H1 (cell line): ENCODE data around the gene ACKR2. TPM values are rescaled to one million over a fixed set of nuclear protein-coding genes. Genes with fewer than 3 reads are reported as not detected.

Experiments used
- CTCF ChIA-PET: fragments of 300-600 bp; sonication (Branson Sonifier 250); formaldehyde crosslinking; loops from one replicate; lab custom pipeline; 2021; ENCODE audit not compliant: partially characterized antibody; lab: Charles Lee
- POLR2A ChIA-PET: fragments of 300-600 bp; sonication (Branson Sonifier 250); formaldehyde crosslinking; loops from one replicate; lab custom pipeline; 2021; ENCODE audit warnings: inconsistent platforms; ENCODE audit not compliant: partially characterized antibody; lab: Charles Lee
- DNase-seq, 2 experiments: peaks; one replicate each; pipeline versions ENCODE4 v3.0.0 to v3.0.0-alpha.2; 2010 to 2022; ENCODE audit warnings: low spot score in 2 of 2, low read depth in 1 of 2, mixed read lengths in 1 of 2
- FAIRE-seq: peaks from 2 replicates; lab custom pipeline; 2011; peaks lifted over from hg19 to GRCh38; lab: Jason Lieb, UNC
- H2AFZ ChIP-seq: 2 replicates; pipeline ENCODE4 v1.8.1; 2012; ENCODE audit warnings: low read length, inconsistent platforms
- H2AK5ac ChIP-seq: 2 replicates; pipeline ENCODE4 v1.6.1; 2013; ENCODE audit warnings: low read depth, low read length
- H2BK120ac ChIP-seq: replicated peaks from 2 replicates; pipeline ENCODE3; 2013; ENCODE audit warnings: low read depth, low read length, inconsistent platforms
- H2BK12ac ChIP-seq: 2 replicates; pipeline ENCODE4 v1.6.1; 2013; ENCODE audit warnings: low read depth, low read length
- H2BK15ac ChIP-seq: 2 replicates; pipeline ENCODE4 v1.6.1; 2013; ENCODE audit warnings: low read length
- H2BK20ac ChIP-seq: 2 replicates; pipeline ENCODE4 v1.6.1; 2013; ENCODE audit warnings: low read length
- H2BK5ac ChIP-seq: 2 replicates; pipeline ENCODE4 v1.6.1; 2013; ENCODE audit warnings: low read depth, low read length
- H3K14ac ChIP-seq: 2 replicates; pipeline ENCODE4 v1.6.1; 2013; ENCODE audit warnings: inconsistent platforms; ENCODE audit not compliant: insufficient read length
- H3K18ac ChIP-seq: 2 replicates; pipeline ENCODE4 v1.6.1; 2013; ENCODE audit warnings: low read length; ENCODE audit errors: extremely low read depth
- H3K23ac ChIP-seq: 2 replicates; pipeline ENCODE4 v1.6.1; 2013; ENCODE audit warnings: inconsistent platforms; ENCODE audit not compliant: insufficient read length
- H3K23me2 ChIP-seq: 2 replicates; pipeline ENCODE4 v1.6.1; 2013; ENCODE audit warnings: low read depth, low read length
- H3K27ac ChIP-seq: 2 replicates; pipeline ENCODE4 v1.6.1; 2011; ENCODE audit warnings: low read depth, low read length, inconsistent platforms
- H3K27me3 ChIP-seq, 4 experiments: replicated peaks in 1 of 4; 1 replicate in 1 of 4; 2 replicates in 3 of 4; pipeline versions ENCODE4 v1.6.1 to v1.8.1; 2011 to 2013; ENCODE audit warnings: low read length in 3 of 4, mild to moderate bottlenecking in 3 of 4, inconsistent platforms in 2 of 4, mixed read lengths in 2 of 4, moderate library complexity in 1 of 4; ENCODE audit not compliant: control insufficient read depth in 3 of 4, insufficient read depth in 3 of 4; ENCODE audit errors: extremely low read depth in 1 of 4
- H3K36me3 ChIP-seq, 4 experiments: 2 replicates each; pipeline versions ENCODE4 v1.6.1 to v1.8.1; 2011 to 2013; ENCODE audit warnings: mild to moderate bottlenecking in 4 of 4, low read length in 3 of 4, moderate library complexity in 2 of 4, control low read depth in 1 of 4, inconsistent platforms in 1 of 4; ENCODE audit not compliant: insufficient read depth in 4 of 4, control insufficient read depth in 2 of 4
- H3K4ac ChIP-seq: replicated peaks from 2 replicates; pipeline ENCODE3; 2013; ENCODE audit warnings: low read length, low read depth, mixed read lengths, inconsistent platforms; ENCODE audit not compliant: insufficient read length
- H3K4me1 ChIP-seq, 4 experiments: replicated peaks in 1 of 4; 1 replicate in 1 of 4; 2 replicates in 3 of 4; pipeline versions ENCODE4 v1.6.1 to v1.8.1; 2011 to 2013; ENCODE audit warnings: low read length in 3 of 4, inconsistent platforms in 2 of 4, mixed read lengths in 1 of 4; ENCODE audit not compliant: insufficient read depth in 4 of 4, control insufficient read depth in 3 of 4
- H3K4me2 ChIP-seq, 2 experiments: 2 replicates each; pipeline versions ENCODE4 v1.6.1 to v1.8.1; 2011 to 2013; ENCODE audit warnings: low read depth in 2 of 2, low read length in 2 of 2, control low read depth in 1 of 2, inconsistent platforms in 1 of 2, mild to moderate bottlenecking in 1 of 2; ENCODE audit not compliant: insufficient read depth in 1 of 2
- H3K4me3 ChIP-seq, 4 experiments: fragments of 200-600, 300-600 bp in 1 of 4; sonication (generic), shearing (Covaris generic), sonication (Bioruptor Twin) in 1 of 4; 2 replicates each; pipeline versions ENCODE4 v1.5.1 to v1.8.1; 2011 to 2016; ENCODE audit warnings: low read length in 4 of 4, low read depth in 3 of 4, control low read depth in 2 of 4, inconsistent platforms in 2 of 4, mild to moderate bottlenecking in 2 of 4, mixed read lengths in 1 of 4, moderate library complexity in 1 of 4; ENCODE audit not compliant: insufficient read depth in 2 of 4; ENCODE audit errors: extremely low read depth in 1 of 4
- H3K56ac ChIP-seq: replicated peaks from 2 replicates; pipeline ENCODE3; 2013; ENCODE audit warnings: low read depth, mild to moderate bottlenecking, mixed read lengths, low read length, inconsistent platforms; ENCODE audit not compliant: insufficient read length
- H3K79me1 ChIP-seq: 2 replicates; pipeline ENCODE4 v1.6.1; 2013; ENCODE audit warnings: low read depth, low read length, control low read depth
- H3K79me2 ChIP-seq, 2 experiments: 2 replicates each; pipeline versions ENCODE4 v1.6.1 to v1.8.1; 2012 to 2013; ENCODE audit warnings: low read length in 2 of 2, mild to moderate bottlenecking in 2 of 2, inconsistent platforms in 1 of 2; ENCODE audit not compliant: insufficient read depth in 2 of 2, control insufficient read depth in 1 of 2
- H3K9ac ChIP-seq, 4 experiments: replicated peaks in 1 of 4; 1 replicate in 1 of 4; 2 replicates in 3 of 4; pipeline versions ENCODE4 v1.6.1 to v1.8.1; 2011 to 2013; ENCODE audit warnings: low read depth in 3 of 4, low read length in 3 of 4, control low read depth in 2 of 4, mild to moderate bottlenecking in 2 of 4, moderate library complexity in 2 of 4, inconsistent platforms in 1 of 4; ENCODE audit errors: extremely low read depth in 1 of 4
- H3K9me3 ChIP-seq, 2 experiments: 2 replicates each; pipeline versions ENCODE4 v1.6.1 to v1.8.1; 2012 to 2013; ENCODE audit warnings: mild to moderate bottlenecking in 2 of 2, moderate library complexity in 2 of 2, control low read depth in 1 of 2, inconsistent platforms in 1 of 2, low read depth in 1 of 2, low read length in 1 of 2, mixed read lengths in 1 of 2; ENCODE audit not compliant: insufficient read depth in 2 of 2
- H4K20me1 ChIP-seq, 2 experiments: replicated peaks in 1 of 2; 2 replicates each; pipeline versions ENCODE3 to v1.8.1; 2011 to 2013; ENCODE audit warnings: inconsistent platforms in 2 of 2, low read length in 2 of 2, mild to moderate bottlenecking in 1 of 2; ENCODE audit not compliant: insufficient read depth in 2 of 2, control insufficient read depth in 1 of 2
- H4K5ac ChIP-seq: 2 replicates; pipeline ENCODE4 v1.6.1; 2013; ENCODE audit warnings: low read length, low read depth, mixed read lengths, inconsistent platforms; ENCODE audit not compliant: insufficient read length
- H4K8ac ChIP-seq: 2 replicates; pipeline ENCODE4 v1.8.0; 2013; ENCODE audit warnings: mild to moderate bottlenecking, moderate library complexity, low read length, inconsistent platforms; ENCODE audit not compliant: insufficient read depth; ENCODE audit errors: extremely low read depth
- H4K91ac ChIP-seq: replicated peaks from 2 replicates; pipeline ENCODE3; 2013; ENCODE audit warnings: low read length, mixed read lengths, inconsistent platforms; ENCODE audit not compliant: insufficient read length
- CBX5 ChIP-seq: fragments of 300-800, 300-1000 bp; sonication (generic); IDR thresholded peaks from 2 replicates; pipeline ENCODE4 v1.7.1; 2016; ENCODE audit warnings: antibody characterized with exemption, low read length, low read depth
- CEBPB ChIP-seq: IDR thresholded peaks from 2 replicates; pipeline ENCODE4 v1.6.1; 2012; ENCODE audit warnings: low read depth, low read length
- CHD1 ChIP-seq: IDR thresholded peaks from 2 replicates; pipeline ENCODE4 v1.6.1; 2012; ENCODE audit warnings: low read depth, low read length, improper control_type of control experiment
- CTBP2 ChIP-seq: IDR thresholded peaks from 2 replicates; pipeline ENCODE4 v1.7.0; 2011; ENCODE audit warnings: borderline replicate concordance, mild to moderate bottlenecking, moderate library complexity, mixed read lengths, low read length; ENCODE audit not compliant: insufficient read depth, insufficient read length
- EGR1 ChIP-seq: IDR thresholded peaks from 2 replicates; pipeline ENCODE4 v1.6.1; 2011; ENCODE audit warnings: low read depth, low read length, borderline replicate concordance
- JUND ChIP-seq: IDR thresholded peaks from 2 replicates; pipeline ENCODE4 v1.6.1; 2011; ENCODE audit warnings: mild to moderate bottlenecking, improper control_type of control experiment, low read length
- MAFK ChIP-seq: IDR thresholded peaks from 2 replicates; pipeline ENCODE4 v1.6.1; 2012; ENCODE audit warnings: low read depth, mild to moderate bottlenecking, improper control_type of control experiment, low read length
- NRF1 ChIP-seq: IDR thresholded peaks from 2 replicates; pipeline ENCODE4 v1.6.1; 2011; ENCODE audit warnings: mild to moderate bottlenecking, low read depth, low read length, improper control_type of control experiment
- RBBP5 ChIP-seq: IDR thresholded peaks from 2 replicates; pipeline ENCODE4 v1.7.1; 2012; ENCODE audit warnings: low read depth, mild to moderate bottlenecking, inconsistent platforms, low read length, moderate library complexity, borderline replicate concordance
- WGBS, 2 experiments: shearing (Covaris generic) in 1 of 2; methylation state at CpG; one replicate each; pipeline versions ENCODE4 v1.1.6 to v1.1.7; 2013 to 2015; ENCODE audit warnings: low lambda C conversion rate in 2 of 2, mixed read lengths in 2 of 2, inconsistent platforms in 1 of 2, low coverage in 1 of 2, missing lambda C conversion rate in 1 of 2; ENCODE audit not compliant: insufficient replicate concordance in 2 of 2, insufficient coverage in 1 of 2, insufficient read length in 1 of 2; ENCODE audit errors: extremely low coverage in 1 of 2, missing lambda C conversion rate in 1 of 2; 5-methylcytosine and 5-hydroxymethylcytosine counted together
- polyA plus RNA-seq, 7 experiments: library from polyadenylated mRNA; depleted of rRNA in 3 of 7; stranded (reverse) in 5 of 7; unstranded in 2 of 7; fragments of >200 nt in 5 of 7; fragments of 200-250 nt in 2 of 7; gene quantifications; 1 replicate in 5 of 7; 2 replicates in 1 of 7; 4 replicates in 1 of 7; pipeline versions ENCODE4 v1.2.1 to v1.2.3, GENCODE V29; 2011 to 2013; ENCODE audit warnings: missing spikeins in 2 of 7, mixed read lengths in 2 of 7
- total RNA-seq: library from RNA; stranded (reverse); fragmentation: NEBNext Ultra II Directional; extraction: Animal tissue kit (Norgen Biotek cat#: 25700); gene quantifications from 2 replicates; pipeline ENCODE4 v1.2.1, GENCODE V29; 2021
- TF ChIP-seq, protein P1 (sequence below), 3 experiments: IDR thresholded peaks; 1 replicate in 2 of 3; 2 replicates in 1 of 3; pipeline versions ENCODE4 v1.5.1 to v1.6.1; 2011; ENCODE audit warnings: low read length in 3 of 3, mild to moderate bottlenecking in 3 of 3, inconsistent platforms in 2 of 3, low read depth in 1 of 3, moderate library complexity in 1 of 3; ENCODE audit not compliant: insufficient read depth in 1 of 3; ENCODE audit errors: control extremely low read depth in 1 of 3

ACKR2 gene
- total and polyA plus RNA-seq, 2 of the 8 experiments (the other 6 are each of a cell fraction or from before 2014, with no cell fraction given) = 0.09 to 0.12 TPM

DNA sequence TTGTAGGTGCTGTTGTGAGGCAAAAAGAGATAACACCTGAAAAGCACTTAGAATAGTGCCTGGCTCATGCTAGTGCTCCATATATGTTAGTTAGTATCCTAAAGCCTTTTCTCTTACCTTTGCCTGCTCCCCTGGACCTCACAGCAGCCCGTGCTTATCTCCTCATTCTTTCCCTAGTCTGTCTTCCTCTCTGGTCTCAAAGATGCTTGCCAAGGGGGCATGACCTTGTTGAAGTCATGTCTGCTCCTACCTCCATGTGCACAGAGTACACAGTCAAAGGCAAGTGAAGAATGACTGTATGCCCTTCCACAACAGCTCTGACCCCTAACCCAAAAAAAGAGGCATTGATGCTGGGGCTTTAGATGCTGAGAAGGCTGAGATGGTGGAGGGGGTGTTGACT lies 67.2 kb downstream of the ACKR2 start:
- Histone ChIP-seq H3K27ac (no peak overlapping the region), H3K79me1 (no peaks in the 10 kb centered on the region), H2BK12ac (no peak overlapping the region), H3K4ac (no peak overlapping the region), H3K23ac (no peak overlapping the region), H3K9me3 (no peaks in the 10 kb centered on the region), H3K23me2 (no peaks in the 10 kb centered on the region; the same call in 1 of the 2 replicates), H3K18ac (no peak overlapping the region), H2BK20ac (no peak overlapping the region), H2BK120ac (no peak overlapping the region), H2AK5ac (no peak overlapping the region), H3K27me3 (peaks cover 0 to 2% (median 0%) of the 10 kb centered on the region in 4 experiments; a peak in 1 of 7 replicates), H2AFZ (no peak overlapping the region), H4K20me1 (no peaks in the 10 kb centered on the region), H3K9ac (no peak overlapping the region; a peak in 1 of 7 replicates), H3K56ac (no peak overlapping the region), H4K8ac (no peak overlapping the region), H3K4me2 (no peak overlapping the region), H3K14ac (no peak overlapping the region), H4K91ac (no peak overlapping the region), H3K79me2 (no peaks in the 10 kb centered on the region), H3K36me3 (no peaks in the 10 kb centered on the region), H3K4me1 (peaks cover under 1 to 8% (median 3%) of the 10 kb centered on the region in 4 experiments; a peak in 3 of 7 replicates), H3K4me3 (no peak overlapping the region), H2BK15ac (no peak overlapping the region), H4K5ac (no peak overlapping the region), H2BK5ac (no peak overlapping the region)
- no peak for DNase-seq
- 90% methylated on average over 1 of the region's 1 CpG; no CpG with 5 or more reads in 1 of the 2 experiments for WGBS, 2 experiments
- ChIA-PET CTCF (interaction anchor here (1.0 kb wide), 1 partner anchor 29 kb away, joined by 3 read pairs; no protein-coding TSS in a partner anchor), POLR2A (no interaction called here)
- no peak for TF ChIP-seq CHD1
- TF ChIP-seq CEBPB = no peak
- TF ChIP-seq RBBP5 = no peak
- TF ChIP-seq CBX5 = no peak
- no peak for TF ChIP-seq JUND
- TF ChIP-seq MAFK = no peak
- TF ChIP-seq NRF1 = no peak
- TF ChIP-seq CTBP2 = no peak
- TF ChIP-seq, protein P1, sequence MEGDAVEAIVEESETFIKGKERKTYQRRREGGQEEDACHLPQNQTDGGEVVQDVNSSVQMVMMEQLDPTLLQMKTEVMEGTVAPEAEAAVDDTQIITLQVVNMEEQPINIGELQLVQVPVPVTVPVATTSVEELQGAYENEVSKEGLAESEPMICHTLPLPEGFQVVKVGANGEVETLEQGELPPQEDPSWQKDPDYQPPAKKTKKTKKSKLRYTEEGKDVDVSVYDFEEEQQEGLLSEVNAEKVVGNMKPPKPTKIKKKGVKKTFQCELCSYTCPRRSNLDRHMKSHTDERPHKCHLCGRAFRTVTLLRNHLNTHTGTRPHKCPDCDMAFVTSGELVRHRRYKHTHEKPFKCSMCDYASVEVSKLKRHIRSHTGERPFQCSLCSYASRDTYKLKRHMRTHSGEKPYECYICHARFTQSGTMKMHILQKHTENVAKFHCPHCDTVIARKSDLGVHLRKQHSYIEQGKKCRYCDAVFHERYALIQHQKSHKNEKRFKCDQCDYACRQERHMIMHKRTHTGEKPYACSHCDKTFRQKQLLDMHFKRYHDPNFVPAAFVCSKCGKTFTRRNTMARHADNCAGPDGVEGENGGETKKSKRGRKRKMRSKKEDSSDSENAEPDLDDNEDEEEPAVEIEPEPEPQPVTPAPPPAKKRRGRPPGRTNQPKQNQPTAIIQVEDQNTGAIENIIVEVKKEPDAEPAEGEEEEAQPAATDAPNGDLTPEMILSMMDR (IDR thresholded peaks at IDR 0.05; ENCODE audit: control extremely low read depth in 1 of 3, insufficient read depth in 1 of 3, low read depth in 1 of 3, low read length in 3 of 3) = no peak
- TF ChIP-seq EGR1 = no peak
- FAIRE-seq = no peak
